HG03520 (cell line): ENCODE data around the gene ATOX1.

Source experiments
- ATAC-seq: cut with Tn5 transposase; IDR thresholded peaks from one replicate; pipeline ENCODE4 v1.9.1; 2021; ENCODE audit warnings: mild to moderate bottlenecking, moderate library complexity; ENCODE audit not compliant: unreplicated experiment

Gene ATOX1

GRCh38 chr5:151770383-151771258, 12.2 kb upstream of the ATOX1 start:
- ATAC-seq: peak; percentile 17

- no peak for ATAC-seq
These were observed 8.5 kb upstream of the ATOX1 start for GRCh38 chr5:151766975-151767374.

GRCh38 chr5:151764801-151765200, 6.4 kb upstream of the ATOX1 start:
- ATAC-seq: no peak

- ATAC-seq: no peak
These were observed 346 bp downstream of the ATOX1 start for GRCh38 chr5:151758141-151758429.

- ATAC-seq: no peak
These were observed 944 bp downstream of the ATOX1 start for GRCh38 chr5:151757233-151758140.

- ATAC-seq: no peak
These were observed 3.0 kb downstream of the ATOX1 start for GRCh38 chr5:151755383-151755782.

- ATAC-seq: no peak
These were observed 6.8 kb downstream of the ATOX1 start for GRCh38 chr5:151751593-151751992.

GRCh38 chr5:151751091-151751490, 7.3 kb downstream of the ATOX1 start:
- ATAC-seq: no peak

- no peak for ATAC-seq
These were observed 8.3 kb downstream of the ATOX1 start for GRCh38 chr5:151750121-151750520.

GRCh38 chr5:151745071-151745705, 13.2 kb downstream of the ATOX1 start:
- peak; percentile 54 for ATAC-seq

GRCh38 chr5:151743530-151743929, 14.9 kb downstream of the ATOX1 start:
- ATAC-seq: no peak

- ATAC-seq: no peak
These were observed 15.5 kb downstream of the ATOX1 start for GRCh38 chr5:151742870-151743294.

GRCh38 chr5:151741678-151742423, 16.6 kb downstream of the ATOX1 start:
- ATAC-seq: no peak

GRCh38 chr5:151740958-151741373, 17.5 kb downstream of the ATOX1 start:
- peak; percentile 8 for ATAC-seq

GRCh38 chr5:151740336-151740942, 18.0 kb downstream of the ATOX1 start:
- ATAC-seq: peak; percentile 55

- no peak for ATAC-seq
These were observed 18.5 kb downstream of the ATOX1 start for GRCh38 chr5:151739939-151740335.

GRCh38 chr5:151739395-151739794, 19.0 kb downstream of the ATOX1 start:
- ATAC-seq: no peak

GRCh38 chr5:151738125-151738848, 20.1 kb downstream of the ATOX1 start:
- ATAC-seq: no peak

GRCh38 chr5:151737431-151737830, 21.0 kb downstream of the ATOX1 start:
- ATAC-seq: no peak

- no peak for ATAC-seq
These were observed 22.8 kb downstream of the ATOX1 start for GRCh38 chr5:151735646-151736045.
